GM06990 (cell line): ENCODE measurements around the gene AFF3.

Source experiments
- DNase-seq: peaks from one replicate; pipeline ENCODE4 v3.0.0-alpha.2; 2011; ENCODE audit not compliant: insufficient read length; ENCODE audit errors: extremely low read depth
- H3K27me3 ChIP-seq: replicated peaks from 2 replicates; pipeline ENCODE4 v1.6.0; 2011; ENCODE audit warnings: low read length; ENCODE audit not compliant: control insufficient read depth, insufficient read depth
- H3K36me3 ChIP-seq: 2 replicates; pipeline ENCODE4 v1.5.1; 2011; ENCODE audit warnings: low read length; ENCODE audit not compliant: control insufficient read depth, insufficient read depth
- H3K4me3 ChIP-seq: replicated peaks from 2 replicates; pipeline ENCODE4 v1.5.1; 2011; ENCODE audit warnings: low read depth, mild to moderate bottlenecking, control low read depth, low read length
- CTCF ChIP-seq: IDR thresholded peaks from 2 replicates; pipeline ENCODE4 v1.5.1; 2011; ENCODE audit warnings: low read length, control low read depth, mild to moderate bottlenecking, inconsistent platforms; ENCODE audit not compliant: insufficient read depth, poor library complexity, severe bottlenecking

AFF3 gene

GRCh38 chr2:99660616-99661406 is 481.6 kb downstream of the AFF3 start:
- DNase-seq: no peak
- TF ChIP-seq CTCF: no peak
- no peak overlapping the region for H3K4me3 ChIP-seq
- no peaks in the 10 kb centered on the region for H3K27me3 ChIP-seq
- H3K36me3 ChIP-seq: no peaks in the 10 kb centered on the region

GRCh38 chr2:99659874-99660273 is 482.5 kb downstream of the AFF3 start:
- no peaks in the 10 kb centered on the region for H3K27me3 ChIP-seq
- no peaks in the 10 kb centered on the region for H3K36me3 ChIP-seq
- no peak for TF ChIP-seq CTCF
- H3K4me3 ChIP-seq: no peak overlapping the region
- no peak for DNase-seq

DNA sequence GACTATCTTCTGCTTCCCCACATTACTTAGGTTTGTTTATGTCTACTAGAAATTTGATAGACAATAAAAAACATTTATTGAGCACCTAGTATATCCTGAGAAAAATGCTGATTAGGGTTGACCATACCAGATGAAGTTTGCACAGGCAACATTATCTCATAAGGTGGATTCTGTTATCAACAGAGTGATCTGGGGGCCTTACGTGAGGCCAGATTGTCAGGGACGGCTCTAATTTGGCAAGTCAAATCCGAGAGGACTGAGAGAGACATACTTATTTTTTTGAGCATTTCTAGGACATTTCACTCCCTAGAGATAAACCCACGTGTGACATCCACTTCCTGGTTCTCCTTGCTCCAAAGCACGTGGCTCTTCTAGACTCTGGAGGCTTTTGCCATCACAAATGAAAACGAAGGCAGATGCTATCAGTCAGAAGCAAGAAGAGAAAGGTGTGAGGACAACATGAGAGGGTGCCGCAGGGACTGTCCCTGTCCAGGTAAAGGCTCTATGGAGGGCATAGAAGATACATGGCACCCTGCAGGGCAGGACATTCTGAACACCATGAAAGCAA is 484.6 kb downstream of the AFF3 start:
- no peak overlapping the region for H3K4me3 ChIP-seq
- no peak for TF ChIP-seq CTCF
- no peaks in the 10 kb centered on the region for H3K27me3 ChIP-seq
- no peaks in the 10 kb centered on the region for H3K36me3 ChIP-seq
- DNase-seq: no peak

GRCh38 chr2:99656994-99657393 is 485.4 kb downstream of the AFF3 start:
- H3K27me3 ChIP-seq: no peaks in the 10 kb centered on the region
- no peak overlapping the region for H3K4me3 ChIP-seq
- no peak for TF ChIP-seq CTCF
- DNase-seq: no peak
- H3K36me3 ChIP-seq: no peaks in the 10 kb centered on the region

- no peak for TF ChIP-seq CTCF
- DNase-seq: no peak
- Histone ChIP-seq H3K27me3 (no peaks in the 10 kb centered on the region), H3K4me3 (no peak overlapping the region), H3K36me3 (no peaks in the 10 kb centered on the region)
Measured at GRCh38 chr2:99653433-99653832, 489.0 kb downstream of the AFF3 start.

DNA sequence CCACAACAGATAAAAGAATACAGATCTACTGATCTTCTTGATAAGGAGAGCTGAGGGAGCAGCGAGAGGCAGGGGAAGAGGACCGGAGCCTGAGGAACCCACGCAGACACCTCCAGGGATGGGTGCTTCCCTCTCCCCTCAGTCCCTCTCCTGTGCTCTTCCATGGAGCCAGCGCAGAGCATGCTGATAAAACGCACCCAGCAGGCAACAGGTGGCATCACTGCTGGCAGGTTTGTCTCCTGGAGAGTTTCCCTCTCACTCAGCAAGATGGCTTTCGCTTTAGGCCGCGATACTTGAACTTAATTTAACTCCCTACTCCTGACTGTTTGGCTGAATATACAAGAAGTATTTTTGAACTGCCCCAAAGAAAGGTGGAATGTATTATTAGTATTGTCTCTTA is 489.5 kb downstream of the AFF3 start:
- no peak for TF ChIP-seq CTCF
- no peak for DNase-seq
- Histone ChIP-seq H3K4me3 (no peak overlapping the region), H3K36me3 (no peaks in the 10 kb centered on the region), H3K27me3 (no peaks in the 10 kb centered on the region)
